Neural progenitor cell (in vitro differentiated cells): Measurements from ENCODE around the gene CIROP. TPM values are rescaled to one million over a fixed set of nuclear protein-coding genes. Genes with fewer than 3 reads are reported as not detected.

Source experiments
- DNase-seq: peaks from one replicate; pipeline ENCODE4 v3.0.0-alpha.2; 2016; ENCODE audit warnings: low spot score
- H2AFZ ChIP-seq: fragments of 200-600 bp; sonication (generic); replicated peaks from 2 replicates; pipeline ENCODE4 v1.6.1; 2016; ENCODE audit warnings: antibody characterized with exemption
- H3F3A ChIP-seq: fragments of 200-600 bp; sonication (generic); 2 replicates; pipeline ENCODE4 v1.6.1; 2016; ENCODE audit warnings: antibody characterized with exemption, low read depth
- H3K27ac ChIP-seq: fragments of 200-600 bp; sonication (generic); 2 replicates; pipeline ENCODE4 v1.5.1; 2016; ENCODE audit warnings: mild to moderate bottlenecking
- H3K27me3 ChIP-seq: fragments of 200-600 bp; sonication (generic); 2 replicates; pipeline ENCODE4 v1.6.1; 2016; ENCODE audit warnings: mild to moderate bottlenecking, moderate library complexity
- H3K36me3 ChIP-seq: fragments of 200-600 bp; sonication (generic); 2 replicates; pipeline ENCODE4 v1.5.1; 2016
- H3K4me1 ChIP-seq: fragments of 200-600 bp; sonication (generic); 2 replicates; pipeline ENCODE4 v1.6.1; 2016; ENCODE audit warnings: mixed run types
- H3K4me2 ChIP-seq: fragments of 200-600 bp; sonication (generic); 2 replicates; pipeline ENCODE4 v1.6.1; 2016
- H3K4me3 ChIP-seq: fragments of 200-600 bp; sonication (generic); 2 replicates; pipeline ENCODE4 v1.5.1; 2016
- H3K79me2 ChIP-seq: fragments of 200-600 bp; sonication (generic); 2 replicates; pipeline ENCODE4 v1.6.1; 2016; ENCODE audit warnings: low read depth
- H3K9ac ChIP-seq: fragments of 200-600 bp; sonication (generic); 2 replicates; pipeline ENCODE4 v1.6.1; 2016
- H3K9me3 ChIP-seq: fragments of 200-600 bp; sonication (generic); 2 replicates; pipeline ENCODE4 v1.5.1; 2016; ENCODE audit warnings: low read depth
- H4K20me1 ChIP-seq: fragments of 200-600 bp; sonication (generic); 2 replicates; pipeline ENCODE4 v1.6.1; 2016; ENCODE audit warnings: low read depth
- H3K27ac Mint-ChIP-seq: 3 replicates; pipeline ENCODE4 v1.8.0; 2021; ENCODE audit warnings: mixed read lengths
- H3K27me3 Mint-ChIP-seq: 2 replicates; pipeline ENCODE4 v1.8.0; 2022; ENCODE audit warnings: low read depth, mild to moderate bottlenecking, inconsistent platforms, moderate library complexity, mixed read lengths; ENCODE audit not compliant: insufficient read depth
- H3K36me3 Mint-ChIP-seq: 3 replicates; pipeline ENCODE4 v1.8.0; 2021; ENCODE audit warnings: mixed read lengths
- H3K4me1 Mint-ChIP-seq: 3 replicates; pipeline ENCODE4 v1.8.0; 2021; ENCODE audit warnings: mixed read lengths
- H3K4me3 Mint-ChIP-seq: 3 replicates; pipeline ENCODE4 v1.8.0; 2021; ENCODE audit warnings: mild to moderate bottlenecking, moderate library complexity, mixed read lengths
- H3K9me3 Mint-ChIP-seq: 3 replicates; pipeline ENCODE4 v1.8.0; 2020; ENCODE audit warnings: mixed read lengths
- EZH2 ChIP-seq: fragments of 200-600 bp; sonication (generic); IDR thresholded peaks from 2 replicates; pipeline ENCODE4 v1.6.1; 2017; ENCODE audit warnings: antibody characterized with exemption, mild to moderate bottlenecking, moderate library complexity
- EZH2phosphoT487 ChIP-seq: fragments of 200-600 bp; sonication (generic); IDR thresholded peaks from 2 replicates; pipeline ENCODE4 v1.6.1; 2017; ENCODE audit warnings: antibody characterized with exemption
- total RNA-seq: library from RNA; depleted of rRNA; stranded (reverse); fragments of >200 nt; gene quantifications from 2 replicates; pipeline ENCODE4 v1.2.3, GENCODE V29; 2015; ENCODE audit warnings: low replicate concordance
- TF ChIP-seq, protein P1 (sequence below): fragments of 200-600 bp; sonication (generic); IDR thresholded peaks from 2 replicates; pipeline ENCODE4 v1.5.1; 2017; ENCODE audit warnings: antibody characterized with exemption, mild to moderate bottlenecking

The CIROP gene
- total RNA-seq, 1 donor from 2014 or later: 0.06 TPM

GRCh38 chr14:23057757-23058653 lies 46.8 kb downstream of the CIROP start:
- Histone ChIP-seq H3K4me3 (peak overlapping the region; percentile 92), H3K27ac (peak overlapping the region; percentile 81), H3K27me3 (no peaks in the 10 kb centered on the region), H4K20me1 (peaks cover 60% of the 10 kb centered on the region), H3K79me2 (peaks cover 17% of the 10 kb centered on the region), H3K9ac (no peak overlapping the region), H3F3A (peaks cover 52% of the 10 kb centered on the region), H3K36me3 (peaks cover 14% of the 10 kb centered on the region), H2AFZ (no peak overlapping the region), H3K9me3 (no peaks in the 10 kb centered on the region), H3K4me1 (peaks cover 5% of the 10 kb centered on the region), H3K4me2 (peak overlapping the region; percentile 94)
- H3K9me3 Mint-ChIP-seq: no peaks in the 10 kb centered on the region
- DNase-seq: peak; percentile 95
- H3K27me3 Mint-ChIP-seq: peaks cover 6% of the 10 kb centered on the region
- H3K36me3 Mint-ChIP-seq: peaks cover 22% of the 10 kb centered on the region
- H3K27ac Mint-ChIP-seq: no peak overlapping the region
- peaks cover 22% of the 10 kb centered on the region for H3K4me1 Mint-ChIP-seq
- no peak for TF ChIP-seq EZH2
- TF ChIP-seq, protein P1, sequence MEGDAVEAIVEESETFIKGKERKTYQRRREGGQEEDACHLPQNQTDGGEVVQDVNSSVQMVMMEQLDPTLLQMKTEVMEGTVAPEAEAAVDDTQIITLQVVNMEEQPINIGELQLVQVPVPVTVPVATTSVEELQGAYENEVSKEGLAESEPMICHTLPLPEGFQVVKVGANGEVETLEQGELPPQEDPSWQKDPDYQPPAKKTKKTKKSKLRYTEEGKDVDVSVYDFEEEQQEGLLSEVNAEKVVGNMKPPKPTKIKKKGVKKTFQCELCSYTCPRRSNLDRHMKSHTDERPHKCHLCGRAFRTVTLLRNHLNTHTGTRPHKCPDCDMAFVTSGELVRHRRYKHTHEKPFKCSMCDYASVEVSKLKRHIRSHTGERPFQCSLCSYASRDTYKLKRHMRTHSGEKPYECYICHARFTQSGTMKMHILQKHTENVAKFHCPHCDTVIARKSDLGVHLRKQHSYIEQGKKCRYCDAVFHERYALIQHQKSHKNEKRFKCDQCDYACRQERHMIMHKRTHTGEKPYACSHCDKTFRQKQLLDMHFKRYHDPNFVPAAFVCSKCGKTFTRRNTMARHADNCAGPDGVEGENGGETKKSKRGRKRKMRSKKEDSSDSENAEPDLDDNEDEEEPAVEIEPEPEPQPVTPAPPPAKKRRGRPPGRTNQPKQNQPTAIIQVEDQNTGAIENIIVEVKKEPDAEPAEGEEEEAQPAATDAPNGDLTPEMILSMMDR: peak; percentile 87
- H3K4me3 Mint-ChIP-seq: peak overlapping the region; percentile 92

- Histone ChIP-seq H3K4me2 (peak within 1 kb of the TSS; percentile 94), H3K9ac (no peak within 1 kb of the TSS), H3K9me3 (no peaks in the 10 kb centered on the region), H3K27me3 (no peaks in the 10 kb centered on the region), H3K36me3 (peaks cover 5% of the 10 kb centered on the region), H3K27ac (peak within 1 kb of the TSS; percentile 81), H3K4me3 (peak within 1 kb of the TSS; percentile 92), H3K79me2 (peaks cover 10% of the 10 kb centered on the region), H3F3A (peaks cover 43% of the 10 kb centered on the region), H4K20me1 (peaks cover 52% of the 10 kb centered on the region), H2AFZ (peak within 1 kb of the TSS; percentile 63), H3K4me1 (peaks cover 5% of the 10 kb centered on the region)
- peaks cover 24% of the 10 kb centered on the region for H3K4me1 Mint-ChIP-seq
- DNase-seq: peak; percentile 94
- H3K27ac Mint-ChIP-seq: peak within 1 kb of the TSS; percentile 64
- H3K27me3 Mint-ChIP-seq: peaks cover 8% of the 10 kb centered on the region
- peak within 1 kb of the TSS; percentile 92 for H3K4me3 Mint-ChIP-seq
- no peaks in the 10 kb centered on the region for H3K9me3 Mint-ChIP-seq
- TF ChIP-seq EZH2phosphoT487: no peak
- H3K36me3 Mint-ChIP-seq: peaks cover 20% of the 10 kb centered on the region
Observed at GRCh38 chr14:23056956-23057756, 47.6 kb downstream of the CIROP start, which contains the start of gene CDH24. Gene CDH24, minus strand, starts transcription at chr14:23057520. Its CDS starts 1,787 bp downstream, at chr14:23055733.

- H3K9me3 Mint-ChIP-seq: no peaks in the 10 kb centered on the region
- no peaks in the 10 kb centered on the region for H3K27me3 ChIP-seq
- peaks cover 5% of the 10 kb centered on the region for H3K4me1 ChIP-seq
- H3K9me3 ChIP-seq: no peaks in the 10 kb centered on the region
- peak overlapping the region; percentile 46 for H3K27ac Mint-ChIP-seq
- H3K4me3 ChIP-seq: peak overlapping the region; percentile 92
- peaks cover 48% of the 10 kb centered on the region for H4K20me1 ChIP-seq
- H3K36me3 ChIP-seq: peaks cover 3% of the 10 kb centered on the region
- TF ChIP-seq EZH2phosphoT487 (no peak), EZH2 (no peak)
- TF ChIP-seq, protein P1: peak; percentile 87
- peak overlapping the region; percentile 94 for H3K4me2 ChIP-seq
- no peak overlapping the region for H3K27ac ChIP-seq
- H3K9ac ChIP-seq: no peak overlapping the region
- peaks cover 8% of the 10 kb centered on the region for H3K27me3 Mint-ChIP-seq
- H3K79me2 ChIP-seq: peaks cover 7% of the 10 kb centered on the region
- H3F3A ChIP-seq: peaks cover 38% of the 10 kb centered on the region
- DNase-seq: peak; percentile 87
- H3K4me1 Mint-ChIP-seq: peaks cover 24% of the 10 kb centered on the region
- H3K36me3 Mint-ChIP-seq: peaks cover 18% of the 10 kb centered on the region
- peak overlapping the region; percentile 63 for H2AFZ ChIP-seq
- H3K4me3 Mint-ChIP-seq: peak overlapping the region; percentile 89
Observed at GRCh38 chr14:23056145-23056955, 48.4 kb downstream of the CIROP start.
